HepG2 (cell line): ENCODE measurements around the gene PCYT2. TPM values are rescaled to one million over a fixed set of nuclear protein-coding genes. Genes with fewer than 3 reads are reported as not detected.

Experiments
- ASH2L ChIP-seq: fragments of 300-600, 200-600 bp; sonication (generic); IDR thresholded peaks from 2 replicates; pipeline ENCODE4 v1.7.0; 2017; ENCODE audit warnings: low read depth, mild to moderate bottlenecking, moderate library complexity, mixed read lengths, low read length; ENCODE audit not compliant: insufficient read length
- FOSL2 ChIP-seq: sonication (generic); formaldehyde crosslinking; IDR thresholded peaks from 2 replicates; pipeline ENCODE4 v1.4.0; 2020; ENCODE audit warnings: missing genetic modification reagents
- MAFG ChIP-seq: sonication (generic); formaldehyde crosslinking; IDR thresholded peaks from 2 replicates; pipeline ENCODE4 v1.5.1; 2020; ENCODE audit warnings: mild to moderate bottlenecking, missing genetic modification reagents
- NKX3-1 ChIP-seq: sonication (generic); formaldehyde crosslinking; IDR thresholded peaks from 2 replicates; pipeline ENCODE4 v1.5.0; 2020; ENCODE audit warnings: missing genetic modification reagents
- NR1H2 ChIP-seq: sonication (generic); formaldehyde crosslinking; IDR thresholded peaks from 2 replicates; pipeline ENCODE4 v1.8.1; 2022; ENCODE audit warnings: low read depth, missing genetic modification reagents, borderline replicate concordance
- POLR2A ChIP-seq, 2 experiments: IDR thresholded peaks; 2 replicates each; pipeline ENCODE4 v1.6.1; 2011; ENCODE audit warnings: low read depth in 2 of 2, low read length in 2 of 2, mild to moderate bottlenecking in 1 of 2, moderate library complexity in 1 of 2; ENCODE audit not compliant: insufficient read depth in 1 of 2
- SRSF1 ChIP-seq: fragments of 200-400 bp; formaldehyde crosslinking; optimal IDR thresholded peaks from 2 replicates; pipeline ENCODE3; 2017; ENCODE audit warnings: mild to moderate bottlenecking, low read depth, low read length, moderate library complexity
- TARDBP ChIP-seq: sonication (generic); formaldehyde crosslinking; IDR thresholded peaks from 2 replicates; pipeline ENCODE4 v1.8.0; 2022; ENCODE audit warnings: mild to moderate bottlenecking, missing genetic modification reagents
- TCF7L2 ChIP-seq: IDR thresholded peaks from 2 replicates; pipeline ENCODE4 v1.6.1; 2011; ENCODE audit warnings: mild to moderate bottlenecking, low read depth, low read length, moderate library complexity
- ZNF160 ChIP-seq: sonication (generic); formaldehyde crosslinking; IDR thresholded peaks from 2 replicates; pipeline ENCODE4 v1.8.0; 2022; ENCODE audit warnings: mild to moderate bottlenecking, inconsistent platforms, missing genetic modification reagents
- ZNF550 ChIP-seq: sonication (generic); formaldehyde crosslinking; IDR thresholded peaks from 2 replicates; pipeline ENCODE4 v1.4.0; 2020; ENCODE audit warnings: mild to moderate bottlenecking, missing genetic modification reagents, borderline replicate concordance
- ZNF616 ChIP-seq: sonication (generic); formaldehyde crosslinking; IDR thresholded peaks from 2 replicates; pipeline ENCODE4 v1.5.0; 2020; ENCODE audit warnings: low read depth, mild to moderate bottlenecking, missing genetic modification reagents
- ZNF619 ChIP-seq: sonication (generic); formaldehyde crosslinking; IDR thresholded peaks from 2 replicates; pipeline ENCODE4 v1.4.0; 2020; ENCODE audit warnings: mild to moderate bottlenecking, missing genetic modification reagents
- polyA plus RNA-seq, 8 experiments: library from polyadenylated mRNA; depleted of rRNA in 3 of 8; stranded (reverse) in 7 of 8; unstranded in 1 of 8; fragments of >200 nt; fragmentation: Illumina TruSeq in 4 of 8; extraction: Trizol in 4 of 8; gene quantifications; 2 replicates each; pipeline versions ENCODE4 v1.2.1 to v1.2.3, GENCODE V29; 2011 to 2016; ENCODE audit warnings: low read depth in 4 of 8, missing spikeins in 1 of 8, mixed read lengths in 1 of 8; ENCODE audit not compliant: insufficient read depth in 1 of 8
- total RNA-seq, 5 experiments: library from RNA; depleted of rRNA; stranded (reverse); fragments of >200 nt; fragmentation: Illumina TruSeq; extraction: Trizol; gene quantifications; 2 replicates each; pipeline ENCODE4 v1.2.3, GENCODE V29; 2016; ENCODE audit warnings: low read depth in 1 of 5
- TF ChIP-seq, protein P1 (sequence below): sonication (generic); formaldehyde crosslinking; IDR thresholded peaks from 2 replicates; pipeline ENCODE4 v1.4.0; 2020; ENCODE audit warnings: mild to moderate bottlenecking, missing genetic modification reagents
- TF ChIP-seq, protein P2 (sequence below): sonication (generic); formaldehyde crosslinking; IDR thresholded peaks from 2 replicates; pipeline ENCODE4 v1.5.0; 2020; ENCODE audit warnings: mild to moderate bottlenecking, missing genetic modification reagents
- TF ChIP-seq, protein P3 (sequence below): sonication (generic); formaldehyde crosslinking; IDR thresholded peaks from 2 replicates; pipeline ENCODE4 v1.4.0; 2020; ENCODE audit warnings: missing genetic modification reagents
- TF ChIP-seq, protein P4 (sequence below): sonication (generic); formaldehyde crosslinking; IDR thresholded peaks from 2 replicates; pipeline ENCODE4 v1.4.0; 2020; ENCODE audit warnings: missing genetic modification reagents, borderline replicate concordance
- TF ChIP-seq, protein P5 (sequence below): sonication (generic); formaldehyde crosslinking; IDR thresholded peaks from 2 replicates; pipeline ENCODE4 v1.8.1; 2023; ENCODE audit warnings: missing genetic modification reagents, mild to moderate bottlenecking, borderline replicate concordance

Gene PCYT2
- total and polyA plus RNA-seq, 2 of the 13 experiments (the other 11 are each of a cell fraction or from before 2014, with no cell fraction given), result 147 to 297 TPM

DNA sequence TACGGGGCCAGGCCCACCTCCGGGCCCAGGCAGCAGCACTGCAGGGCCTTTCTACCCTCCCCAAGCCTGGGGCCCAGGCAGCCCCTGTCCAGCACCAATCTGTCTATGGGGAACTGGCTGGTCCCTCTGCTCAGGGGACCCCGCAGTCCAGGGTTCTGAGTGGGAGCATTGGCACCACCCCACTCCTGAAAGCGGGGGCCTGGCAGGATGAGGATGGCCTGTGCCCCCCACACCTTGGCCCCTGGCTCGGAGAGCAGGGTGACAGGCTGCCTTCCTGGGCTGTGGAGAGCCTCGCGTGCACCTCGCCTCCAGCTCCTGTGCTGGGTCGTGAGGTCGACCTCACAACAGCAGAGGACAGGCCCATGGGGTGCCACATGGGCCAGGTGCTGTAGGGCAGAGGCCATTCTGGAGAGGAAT is 7.8 kb downstream of the PCYT2 start (continued):
- TF ChIP-seq ZNF619 (CRISPR knock-in tag) (no peak), POLR2A (IDR thresholded peaks at IDR 0.05; ENCODE audit: insufficient read depth in 1 of 2, low read depth in 2 of 2, low read length in 2 of 2) (no peak), ZNF616 (CRISPR knock-in tag) (no peak), TARDBP (peak; percentile 58; the same call in 1 of the 2 replicates), FOSL2 (CRISPR knock-in tag) (no peak), NR1H2 (CRISPR knock-in tag) (0 out of 2 replicates have a peak, but pooled peaks have one; percentile 1), ZNF550 (CRISPR knock-in tag) (no peak), MAFG (CRISPR knock-in tag) (no peak), ASH2L (no peak), NKX3-1 (CRISPR knock-in tag) (no peak), TCF7L2 (no peak), ZNF160 (CRISPR knock-in tag) (0 out of 2 replicates have a peak, but pooled peaks have one; percentile 5), SRSF1 (peak; percentile 19)
- TF ChIP-seq, protein P1, sequence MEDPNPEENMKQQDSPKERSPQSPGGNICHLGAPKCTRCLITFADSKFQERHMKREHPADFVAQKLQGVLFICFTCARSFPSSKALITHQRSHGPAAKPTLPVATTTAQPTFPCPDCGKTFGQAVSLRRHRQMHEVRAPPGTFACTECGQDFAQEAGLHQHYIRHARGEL, result no peak
- TF ChIP-seq, protein P2, sequence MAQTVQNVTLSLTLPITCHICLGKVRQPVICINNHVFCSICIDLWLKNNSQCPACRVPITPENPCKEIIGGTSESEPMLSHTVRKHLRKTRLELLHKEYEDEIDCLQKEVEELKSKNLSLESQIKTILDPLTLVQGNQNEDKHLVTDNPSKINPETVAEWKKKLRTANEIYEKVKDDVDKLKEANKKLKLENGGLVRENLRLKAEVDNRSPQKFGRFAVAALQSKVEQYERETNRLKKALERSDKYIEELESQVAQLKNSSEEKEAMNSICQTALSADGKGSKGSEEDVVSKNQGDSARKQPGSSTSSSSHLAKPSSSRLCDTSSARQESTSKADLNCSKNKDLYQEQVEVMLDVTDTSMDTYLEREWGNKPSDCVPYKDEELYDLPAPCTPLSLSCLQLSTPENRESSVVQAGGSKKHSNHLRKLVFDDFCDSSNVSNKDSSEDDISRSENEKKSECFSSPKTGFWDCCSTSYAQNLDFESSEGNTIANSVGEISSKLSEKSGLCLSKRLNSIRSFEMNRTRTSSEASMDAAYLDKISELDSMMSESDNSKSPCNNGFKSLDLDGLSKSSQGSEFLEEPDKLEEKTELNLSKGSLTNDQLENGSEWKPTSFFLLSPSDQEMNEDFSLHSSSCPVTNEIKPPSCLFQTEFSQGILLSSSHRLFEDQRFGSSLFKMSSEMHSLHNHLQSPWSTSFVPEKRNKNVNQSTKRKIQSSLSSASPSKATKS, result no peak
- TF ChIP-seq, protein P3, sequence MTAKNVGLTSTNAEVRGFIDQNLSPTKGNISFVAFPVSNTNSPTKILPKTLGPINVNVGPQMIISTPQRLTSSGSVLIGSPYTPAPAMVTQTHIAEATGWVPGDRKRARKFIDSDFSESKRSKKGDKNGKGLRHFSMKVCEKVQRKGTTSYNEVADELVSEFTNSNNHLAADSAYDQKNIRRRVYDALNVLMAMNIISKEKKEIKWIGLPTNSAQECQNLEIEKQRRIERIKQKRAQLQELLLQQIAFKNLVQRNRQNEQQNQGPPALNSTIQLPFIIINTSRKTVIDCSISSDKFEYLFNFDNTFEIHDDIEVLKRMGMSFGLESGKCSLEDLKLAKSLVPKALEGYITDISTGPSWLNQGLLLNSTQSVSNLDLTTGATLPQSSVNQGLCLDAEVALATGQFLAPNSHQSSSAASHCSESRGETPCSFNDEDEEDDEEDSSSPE (CRISPR knock-in tag), result no peak
- TF ChIP-seq, protein P4, sequence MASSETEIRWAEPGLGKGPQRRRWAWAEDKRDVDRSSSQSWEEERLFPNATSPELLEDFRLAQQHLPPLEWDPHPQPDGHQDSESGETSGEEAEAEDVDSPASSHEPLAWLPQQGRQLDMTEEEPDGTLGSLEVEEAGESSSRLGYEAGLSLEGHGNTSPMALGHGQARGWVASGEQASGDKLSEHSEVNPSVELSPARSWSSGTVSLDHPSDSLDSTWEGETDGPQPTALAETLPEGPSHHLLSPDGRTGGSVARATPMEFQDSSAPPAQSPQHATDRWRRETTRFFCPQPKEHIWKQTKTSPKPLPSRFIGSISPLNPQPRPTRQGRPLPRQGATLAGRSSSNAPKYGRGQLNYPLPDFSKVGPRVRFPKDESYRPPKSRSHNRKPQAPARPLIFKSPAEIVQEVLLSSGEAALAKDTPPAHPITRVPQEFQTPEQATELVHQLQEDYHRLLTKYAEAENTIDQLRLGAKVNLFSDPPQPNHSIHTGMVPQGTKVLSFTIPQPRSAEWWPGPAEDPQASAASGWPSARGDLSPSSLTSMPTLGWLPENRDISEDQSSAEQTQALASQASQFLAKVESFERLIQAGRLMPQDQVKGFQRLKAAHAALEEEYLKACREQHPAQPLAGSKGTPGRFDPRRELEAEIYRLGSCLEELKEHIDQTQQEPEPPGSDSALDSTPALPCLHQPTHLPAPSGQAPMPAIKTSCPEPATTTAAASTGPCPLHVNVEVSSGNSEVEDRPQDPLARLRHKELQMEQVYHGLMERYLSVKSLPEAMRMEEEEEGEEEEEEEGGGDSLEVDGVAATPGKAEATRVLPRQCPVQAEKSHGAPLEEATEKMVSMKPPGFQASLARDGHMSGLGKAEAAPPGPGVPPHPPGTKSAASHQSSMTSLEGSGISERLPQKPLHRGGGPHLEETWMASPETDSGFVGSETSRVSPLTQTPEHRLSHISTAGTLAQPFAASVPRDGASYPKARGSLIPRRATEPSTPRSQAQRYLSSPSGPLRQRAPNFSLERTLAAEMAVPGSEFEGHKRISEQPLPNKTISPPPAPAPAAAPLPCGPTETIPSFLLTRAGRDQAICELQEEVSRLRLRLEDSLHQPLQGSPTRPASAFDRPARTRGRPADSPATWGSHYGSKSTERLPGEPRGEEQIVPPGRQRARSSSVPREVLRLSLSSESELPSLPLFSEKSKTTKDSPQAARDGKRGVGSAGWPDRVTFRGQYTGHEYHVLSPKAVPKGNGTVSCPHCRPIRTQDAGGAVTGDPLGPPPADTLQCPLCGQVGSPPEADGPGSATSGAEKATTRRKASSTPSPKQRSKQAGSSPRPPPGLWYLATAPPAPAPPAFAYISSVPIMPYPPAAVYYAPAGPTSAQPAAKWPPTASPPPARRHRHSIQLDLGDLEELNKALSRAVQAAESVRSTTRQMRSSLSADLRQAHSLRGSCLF (CRISPR knock-in tag), result no peak
- TF ChIP-seq, protein P5, sequence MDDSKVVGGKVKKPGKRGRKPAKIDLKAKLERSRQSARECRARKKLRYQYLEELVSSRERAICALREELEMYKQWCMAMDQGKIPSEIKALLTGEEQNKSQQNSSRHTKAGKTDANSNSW (CRISPR knock-in tag), result no peak
